ENCODE results near the gene SLC35B2. TPM values are rescaled to one million over a fixed set of nuclear protein-coding genes. Genes with fewer than 3 reads are reported as not detected.

Gene SLC35B2
- polyA plus RNA-seq, 1 experiment: 83.5 TPM

- ChIA-PET CTCF (interaction anchor here (0.9 to 1.5 kb wide), 3 partner anchors 9 to 122 kb away, joined by 3 to 7 read pairs (median 5); partner anchors contain the start of gene AARS2), POLR2A (no interaction called here)
- Histone ChIP-seq H3K27ac (ENCODE audit: low read depth, low read length) (no peak overlapping the region), H3K4me3 (ENCODE audit: low read depth, low read length) (no peak overlapping the region), H3K9me3 (ENCODE audit: control insufficient read depth, insufficient read depth, low read length) (no peaks in the 10 kb centered on the region), H3K27me3 (ENCODE audit: control insufficient read depth, insufficient read depth, low read length) (no peaks in the 10 kb centered on the region)
- TF ChIP-seq CTCF (IDR thresholded peaks at IDR 0.05; ENCODE audit: low read depth, low read length): no peak
- no peak for DNase-seq (ENCODE audit: low read depth, low spot score)
Observed at GRCh38 chr6:44303842-44304241, 46.5 kb upstream of the SLC35B2 start.

GRCh38 chr6:44302856-44303255 lies 45.5 kb upstream of the SLC35B2 start:
- no peaks in the 10 kb centered on the region for H3K9me3 ChIP-seq (ENCODE audit: control insufficient read depth, insufficient read depth, low read length)
- H3K27ac ChIP-seq (ENCODE audit: low read depth, low read length): no peak overlapping the region
- no peak for TF ChIP-seq CTCF (IDR thresholded peaks at IDR 0.05; ENCODE audit: low read depth, low read length)
- DNase-seq (ENCODE audit: low read depth, low spot score): no peak
- H3K27me3 ChIP-seq (ENCODE audit: control insufficient read depth, insufficient read depth, low read length): peaks cover 7% of the 10 kb centered on the region
- ChIA-PET POLR2A (no interaction called here), CTCF (interaction anchor here (1.0 to 1.5 kb wide), 3 partner anchors 10 to 35 kb away, joined by 3 to 9 read pairs (median 7); partner anchors contain the start of gene AARS2)
- H3K4me3 ChIP-seq (ENCODE audit: low read depth, low read length): no peak overlapping the region

GRCh38 chr6:44301782-44302564 lies 44.6 kb upstream of the SLC35B2 start:
- Histone ChIP-seq H3K27ac (ENCODE audit: low read depth, low read length) (no peak overlapping the region), H3K9me3 (ENCODE audit: control insufficient read depth, insufficient read depth, low read length) (no peaks in the 10 kb centered on the region; the same call in 1 of the 2 replicates), H3K4me3 (ENCODE audit: low read depth, low read length) (no peak overlapping the region), H3K27me3 (ENCODE audit: control insufficient read depth, insufficient read depth, low read length) (peaks cover 13% of the 10 kb centered on the region)
- DNase-seq (ENCODE audit: low read depth, low spot score): no peak
- TF ChIP-seq CTCF (IDR thresholded peaks at IDR 0.05; ENCODE audit: low read depth, low read length): no peak
- CTCF ChIA-PET: interaction anchor here (0.7 to 1.7 kb wide), 3 partner anchors 11 to 51 kb away, joined by 3 to 9 read pairs (median 7); partner anchors contain the start of gene AARS2
- POLR2A ChIA-PET: no interaction called here

- no peak overlapping the region for H3K27ac ChIP-seq (ENCODE audit: low read depth, low read length)
- ChIA-PET CTCF (interaction anchor here (0.7 to 1.7 kb wide), 2 partner anchors 12 to 50 kb away, joined by 3 to 7 read pairs; partner anchors contain the start of gene AARS2), POLR2A (no interaction called here)
- H3K4me3 ChIP-seq (ENCODE audit: low read depth, low read length): no peak overlapping the region
- no peak for DNase-seq (ENCODE audit: low read depth, low spot score)
- peaks cover 21% of the 10 kb centered on the region for H3K27me3 ChIP-seq (ENCODE audit: control insufficient read depth, insufficient read depth, low read length)
- H3K9me3 ChIP-seq (ENCODE audit: control insufficient read depth, insufficient read depth, low read length): no peaks in the 10 kb centered on the region; the same call in 1 of the 2 replicates
- TF ChIP-seq CTCF (IDR thresholded peaks at IDR 0.05; ENCODE audit: low read depth, low read length): no peak
Observed at GRCh38 chr6:44301106-44301505, 43.8 kb upstream of the SLC35B2 start.

- H3K4me3 ChIP-seq (ENCODE audit: low read depth, low read length): no peak overlapping the region
- peaks cover 26% of the 10 kb centered on the region for H3K27me3 ChIP-seq (ENCODE audit: control insufficient read depth, insufficient read depth, low read length)
- no peaks in the 10 kb centered on the region; the same call in 1 of the 2 replicates for H3K9me3 ChIP-seq (ENCODE audit: control insufficient read depth, insufficient read depth, low read length)
- no peak for TF ChIP-seq CTCF (IDR thresholded peaks at IDR 0.05; ENCODE audit: low read depth, low read length)
- no peak for DNase-seq (ENCODE audit: low read depth, low spot score)
- CTCF ChIA-PET: no interaction called here
- H3K27ac ChIP-seq (ENCODE audit: low read depth, low read length): no peak overlapping the region
- POLR2A ChIA-PET: no interaction called here
Observed at GRCh38 chr6:44300292-44300823, 43.0 kb upstream of the SLC35B2 start.

Data from AG04450 (cell line).